HepG2 (cell line): Measurements from ENCODE around the gene CNTN5. TPM values are rescaled to one million over a fixed set of nuclear protein-coding genes. Genes with fewer than 3 reads are reported as not detected.

Experiments
- ATAC-seq: fragments of 200-7000 bp; cut with Tn5 transposase; 3 replicates; pipeline ENCODE4 v1.9.1; 2020; ENCODE audit warnings: mild to moderate bottlenecking, moderate library complexity
- BruUV-seq: library from RNA; stranded (reverse); fragments of 400-500 nt; replicated peaks from 2 replicates; lab custom pipeline; 2021; lab: Mats Ljungman, UMichigan
- CTCF ChIA-PET: fragments of 300-600 bp; formaldehyde crosslinking; extraction: SDS; loops from one replicate; lab custom pipeline; 2021; ENCODE audit warnings: low total read pairs, inconsistent platforms, low intra/inter-chr PET ratio; lab: Yijun Ruan, JAX
- POLR2A ChIA-PET: fragments of 350-600 bp; sonication (Branson Sonifier 250); formaldehyde crosslinking; loops from one replicate; lab custom pipeline; 2020; ENCODE audit warnings: antibody characterized with exemption, inconsistent platforms; lab: Yijun Ruan, JAX
- DNase-seq: peaks from one replicate; pipeline ENCODE4 v3.0.0-alpha.2; 2015; ENCODE audit warnings: low spot score
- FAIRE-seq: peaks from 3 replicates; lab custom pipeline; 2011; peaks lifted over from hg19 to GRCh38; lab: Jason Lieb, UNC
- H2AFZ ChIP-seq: one replicate; pipeline ENCODE4 v1.6.1; 2011; ENCODE audit warnings: low read length, inconsistent platforms
- H3K27ac ChIP-seq: fragments of 300-600 bp; 3 replicates; pipeline ENCODE4 v1.8.0; 2011; ENCODE audit warnings: mixed run types, mild to moderate bottlenecking, mixed read lengths, low read length, inconsistent platforms; ENCODE audit not compliant: insufficient read depth; ENCODE audit errors: extremely low read length
- H3K27me3 ChIP-seq, 2 experiments: fragments of 200-600 bp in 1 of 2; 2 replicates in 1 of 2; 3 replicates in 1 of 2; pipeline versions ENCODE4 v1.6.0 to v1.8.0; 2011; ENCODE audit warnings: low read length in 2 of 2, mild to moderate bottlenecking in 2 of 2, moderate library complexity in 2 of 2, inconsistent platforms in 1 of 2; ENCODE audit not compliant: insufficient read depth in 2 of 2, control insufficient read depth in 1 of 2
- H3K36me3 ChIP-seq, 2 experiments: fragments of 200-600 bp in 1 of 2; replicated peaks in 1 of 2; 2 replicates in 1 of 2; 3 replicates in 1 of 2; pipeline versions ENCODE4 v1.5.1 to v1.8.0; 2011; ENCODE audit warnings: low read length in 2 of 2, inconsistent platforms in 1 of 2; ENCODE audit not compliant: insufficient read depth in 2 of 2, control insufficient read depth in 1 of 2
- H3K4me1 ChIP-seq: 2 replicates; pipeline ENCODE4 v1.5.1; 2012; ENCODE audit warnings: low read length, inconsistent platforms; ENCODE audit not compliant: insufficient read depth
- H3K4me2 ChIP-seq: 2 replicates; pipeline ENCODE4 v1.6.0; 2011; ENCODE audit warnings: low read depth, low read length, inconsistent platforms
- H3K4me3 ChIP-seq, 3 experiments: fragments of 200-600 bp in 1 of 3; sonication (generic), shearing (Covaris generic) in 1 of 3; replicated peaks in 1 of 3; 2 replicates each; pipeline ENCODE4 v1.5.1; 2011 to 2016; ENCODE audit warnings: low read length in 3 of 3, inconsistent platforms in 2 of 3, low read depth in 2 of 3, mild to moderate bottlenecking in 2 of 3, control low read depth in 1 of 3, mixed read lengths in 1 of 3; ENCODE audit not compliant: insufficient read depth in 1 of 3
- H3K79me2 ChIP-seq: one replicate; pipeline ENCODE4 v1.6.1; 2011; ENCODE audit warnings: low read length, inconsistent platforms; ENCODE audit not compliant: insufficient read depth
- H3K9ac ChIP-seq: 2 replicates; pipeline ENCODE4 v1.6.0; 2011; ENCODE audit warnings: mild to moderate bottlenecking, low read depth, low read length, inconsistent platforms; ENCODE audit not compliant: insufficient read depth
- H3K9me3 ChIP-seq: 2 replicates; pipeline ENCODE4 v1.5.1; 2012; ENCODE audit warnings: mild to moderate bottlenecking, low read length
- H4K20me1 ChIP-seq: 2 replicates; pipeline ENCODE4 v1.6.0; 2011; ENCODE audit warnings: inconsistent platforms, mild to moderate bottlenecking, low read length, moderate library complexity; ENCODE audit not compliant: insufficient read depth
- MEF2D ChIP-seq: sonication (generic); formaldehyde crosslinking; IDR thresholded peaks from 2 replicates; pipeline ENCODE4 v1.5.1; 2020; ENCODE audit warnings: mild to moderate bottlenecking, missing genetic modification reagents
- NCOA5 ChIP-seq: sonication (generic); formaldehyde crosslinking; IDR thresholded peaks from 2 replicates; pipeline ENCODE4 v1.4.0; 2020; ENCODE audit warnings: missing genetic modification reagents
- PHB2 ChIP-seq: fragments of 450-650 bp; IDR thresholded peaks from 2 replicates; pipeline ENCODE4 v1.6.1; 2018; ENCODE audit not compliant: partially characterized antibody
- PHF20 ChIP-seq: sonication (generic); formaldehyde crosslinking; IDR thresholded peaks from 2 replicates; pipeline ENCODE4 v1.5.0; 2020; ENCODE audit warnings: mild to moderate bottlenecking, missing genetic modification reagents
- SOX5 ChIP-seq: IDR thresholded peaks from 2 replicates; pipeline ENCODE4 v1.6.1; 2016; ENCODE audit warnings: borderline replicate concordance
- THYN1 ChIP-seq: sonication (generic); formaldehyde crosslinking; IDR thresholded peaks from 2 replicates; pipeline ENCODE4 v1.8.1; 2023; ENCODE audit warnings: low read depth, mild to moderate bottlenecking, moderate library complexity, missing genetic modification reagents, borderline replicate concordance
- TP53 ChIP-seq: sonication (generic); formaldehyde crosslinking; conservative IDR thresholded peaks from 2 replicates; pipeline ENCODE4 v1.4.0; 2020; ENCODE audit warnings: missing genetic modification reagents
- ZIK1 ChIP-seq: sonication (generic); formaldehyde crosslinking; IDR thresholded peaks from 2 replicates; pipeline ENCODE4 v1.5.0; 2020; ENCODE audit warnings: mild to moderate bottlenecking, low read depth, missing genetic modification reagents, borderline replicate concordance
- ZNF207 ChIP-seq: fragments of 450-650 bp; IDR thresholded peaks from 2 replicates; pipeline ENCODE4 v1.6.1; 2016; ENCODE audit warnings: antibody characterized with exemption, borderline replicate concordance
- ZNF414 ChIP-seq: sonication (generic); formaldehyde crosslinking; IDR thresholded peaks from 2 replicates; pipeline ENCODE4 v1.5.0; 2020; ENCODE audit warnings: missing genetic modification reagents
- ZNF607 ChIP-seq: sonication (generic); formaldehyde crosslinking; IDR thresholded peaks from 2 replicates; pipeline ENCODE4 v1.5.1; 2020; ENCODE audit warnings: missing genetic modification reagents, mild to moderate bottlenecking, borderline replicate concordance
- ZNF674 ChIP-seq: sonication (generic); formaldehyde crosslinking; IDR thresholded peaks from 2 replicates; pipeline ENCODE4 v1.5.0; 2020; ENCODE audit warnings: low read depth, mild to moderate bottlenecking, missing genetic modification reagents
- ZNF691 ChIP-seq: sonication (generic); formaldehyde crosslinking; IDR thresholded peaks from 2 replicates; pipeline ENCODE4 v1.4.0; 2020; ENCODE audit warnings: missing genetic modification reagents, low read depth, mild to moderate bottlenecking, borderline replicate concordance
- WGBS: methylation state at CpG from one replicate; pipeline ENCODE4 v1.1.6; 2017; ENCODE audit warnings: low lambda C conversion rate; 5-methylcytosine and 5-hydroxymethylcytosine counted together
- in situ Hi-C: cut with HindIII; loops from 2 replicates; pipeline ENCODE4 v1.10.0; 2017; ENCODE audit warnings: low pct_unique_long_range_greater_than_20kb; ENCODE audit not compliant: extremely low pct_ligation_motif_present
- intact Hi-C: fragments of 100-400 bp; cut with micrococcal nuclease; formaldehyde crosslinking; loops from one replicate; pipeline ENCODE4 v1.10.0; 2022; ENCODE audit not compliant: unreplicated experiment
- polyA plus RNA-seq, 8 experiments: library from polyadenylated mRNA; depleted of rRNA in 3 of 8; stranded (reverse) in 7 of 8; unstranded in 1 of 8; fragments of >200 nt; fragmentation: Illumina TruSeq in 4 of 8; extraction: Trizol in 4 of 8; gene quantifications; 2 replicates each; pipeline versions ENCODE4 v1.2.1 to v1.2.3, GENCODE V29; 2011 to 2016; ENCODE audit warnings: low read depth in 4 of 8, missing spikeins in 1 of 8, mixed read lengths in 1 of 8; ENCODE audit not compliant: insufficient read depth in 1 of 8
- total RNA-seq, 5 experiments: library from RNA; depleted of rRNA; stranded (reverse); fragments of >200 nt; fragmentation: Illumina TruSeq; extraction: Trizol; gene quantifications; 2 replicates each; pipeline ENCODE4 v1.2.3, GENCODE V29; 2016; ENCODE audit warnings: low read depth in 1 of 5
- TF ChIP-seq, protein P1 (sequence below): IDR thresholded peaks from 2 replicates; pipeline ENCODE4 v1.6.1; 2018; ENCODE audit warnings: missing genetic modification reagents
- TF ChIP-seq, protein P2 (sequence below): IDR thresholded peaks from 2 replicates; pipeline ENCODE4 v1.6.1; 2016

The CNTN5 gene
- total and polyA plus RNA-seq, 2 of the 13 experiments (the other 11 are each of a cell fraction or from before 2014, with no cell fraction given), result not detected

DNA sequence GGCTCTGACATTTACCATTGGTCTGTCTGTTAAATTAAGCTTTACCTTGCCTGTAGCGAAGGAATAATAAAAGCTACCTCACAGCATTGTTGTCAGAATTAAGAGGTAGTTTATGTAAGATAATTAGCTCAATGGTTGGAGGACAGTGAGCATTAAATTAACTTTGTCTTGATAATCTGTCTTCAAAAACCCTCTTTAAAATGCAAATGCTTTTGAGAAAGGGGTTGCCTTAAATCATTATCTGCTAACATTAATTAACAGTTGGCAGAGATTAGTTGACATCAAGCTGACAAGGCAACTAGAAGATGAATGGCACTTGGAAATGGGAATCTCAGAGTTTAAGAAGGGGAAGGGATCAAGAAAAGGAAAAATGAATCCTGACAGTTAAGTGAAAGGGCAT, 905.2 kb downstream of the CNTN5 start:
- no peak overlapping the region for H3K27ac ChIP-seq
- H3K4me2 ChIP-seq, result no peak overlapping the region
- BruUV-seq, result no TSS peak
- FAIRE-seq (no peak), ATAC-seq (no peak), DNase-seq (no peak)
- no peaks in the 10 kb centered on the region for H3K79me2 ChIP-seq
- intact Hi-C loops, result no loop called here
- no peaks in the 10 kb centered on the region for H3K4me1 ChIP-seq
- no peaks in the 10 kb centered on the region for H4K20me1 ChIP-seq
- in situ Hi-C loops, result no loop called here
- no peak overlapping the region for H3K9ac ChIP-seq
- no peak overlapping the region for H2AFZ ChIP-seq
- TF ChIP-seq ZNF691, result no peak
- no peaks in the 10 kb centered on the region for H3K36me3 ChIP-seq
- ChIA-PET CTCF (no interaction called here), POLR2A (no interaction called here)
- H3K4me3 ChIP-seq, result no peak overlapping the region
- 0% methylated on average over 1 of the region's 1 CpG for WGBS
- peaks cover 51% of the 10 kb centered on the region for H3K9me3 ChIP-seq
- no peaks in the 10 kb centered on the region for H3K27me3 ChIP-seq

GRCh38 chr11:99932684-99933083, 911.9 kb downstream of the CNTN5 start:
- no peak overlapping the region for H3K4me3 ChIP-seq
- ATAC-seq (no peak), DNase-seq (no peak), FAIRE-seq (no peak)
- H3K4me2 ChIP-seq, result no peak overlapping the region
- H4K20me1 ChIP-seq, result no peaks in the 10 kb centered on the region
- no peaks in the 10 kb centered on the region for H3K36me3 ChIP-seq
- no peak overlapping the region for H3K9ac ChIP-seq
- POLR2A ChIA-PET, result no interaction called here
- BruUV-seq, result no TSS peak
- H2AFZ ChIP-seq, result no peak overlapping the region
- H3K4me1 ChIP-seq, result no peaks in the 10 kb centered on the region
- H3K27me3 ChIP-seq, result no peaks in the 10 kb centered on the region
- H3K27ac ChIP-seq, result no peak overlapping the region
- CTCF ChIA-PET, result no interaction called here
- intact Hi-C loops, result no loop called here
- peaks cover 26% of the 10 kb centered on the region for H3K9me3 ChIP-seq
- in situ Hi-C loops, result no loop called here
- H3K79me2 ChIP-seq, result no peaks in the 10 kb centered on the region
- 0% methylated on average over 2 of the region's 2 CpGs for WGBS
- TF ChIP-seq ZNF691 (no peak), MEF2D (no peak), ZNF207 (no peak), SOX5 (CRISPR knock-in tag) (no peak), ZNF674 (CRISPR knock-in tag) (no peak), ZIK1 (CRISPR knock-in tag) (no peak), ZNF414 (CRISPR knock-in tag) (no peak), THYN1 (CRISPR knock-in tag) (no peak), TP53 (no peak), PHB2 (no peak), NCOA5 (no peak), PHF20 (CRISPR knock-in tag) (no peak), ZNF607 (no peak)
- TF ChIP-seq, protein P1, sequence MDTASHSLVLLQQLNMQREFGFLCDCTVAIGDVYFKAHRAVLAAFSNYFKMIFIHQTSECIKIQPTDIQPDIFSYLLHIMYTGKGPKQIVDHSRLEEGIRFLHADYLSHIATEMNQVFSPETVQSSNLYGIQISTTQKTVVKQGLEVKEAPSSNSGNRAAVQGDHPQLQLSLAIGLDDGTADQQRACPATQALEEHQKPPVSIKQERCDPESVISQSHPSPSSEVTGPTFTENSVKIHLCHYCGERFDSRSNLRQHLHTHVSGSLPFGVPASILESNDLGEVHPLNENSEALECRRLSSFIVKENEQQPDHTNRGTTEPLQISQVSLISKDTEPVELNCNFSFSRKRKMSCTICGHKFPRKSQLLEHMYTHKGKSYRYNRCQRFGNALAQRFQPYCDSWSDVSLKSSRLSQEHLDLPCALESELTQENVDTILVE (CRISPR knock-in tag), result no peak
- TF ChIP-seq, protein P2, sequence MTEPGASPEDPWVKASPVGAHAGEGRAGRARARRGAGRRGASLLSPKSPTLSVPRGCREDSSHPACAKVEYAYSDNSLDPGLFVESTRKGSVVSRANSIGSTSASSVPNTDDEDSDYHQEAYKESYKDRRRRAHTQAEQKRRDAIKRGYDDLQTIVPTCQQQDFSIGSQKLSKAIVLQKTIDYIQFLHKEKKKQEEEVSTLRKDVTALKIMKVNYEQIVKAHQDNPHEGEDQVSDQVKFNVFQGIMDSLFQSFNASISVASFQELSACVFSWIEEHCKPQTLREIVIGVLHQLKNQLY (CRISPR knock-in tag), result no peak
